RPMI7951 (cell line): Measurements from ENCODE around the gene ZNF701. TPM values are rescaled to one million over a fixed set of nuclear protein-coding genes. Genes with fewer than 3 reads are reported as not detected.
"Not testable (repeated sequence)": the region's sequence is repeated elsewhere in the genome, so short reads cannot be mapped to it uniquely, and the experiment has no call there.

ENCODE experiments used
- DNase-seq: peaks from one replicate; pipeline ENCODE4 v3.0.0-alpha.2; 2012; ENCODE audit warnings: low read depth
- total RNA-seq: library from RNA; depleted of rRNA; stranded (reverse); fragments of >200 nt; shearing (Covaris generic); gene quantifications from 2 replicates; pipeline ENCODE4 v1.2.3, GENCODE V29; 2014

ZNF701 gene
- total RNA-seq, 1 experiment from 2014 or later = 9.4 TPM

DNA sequence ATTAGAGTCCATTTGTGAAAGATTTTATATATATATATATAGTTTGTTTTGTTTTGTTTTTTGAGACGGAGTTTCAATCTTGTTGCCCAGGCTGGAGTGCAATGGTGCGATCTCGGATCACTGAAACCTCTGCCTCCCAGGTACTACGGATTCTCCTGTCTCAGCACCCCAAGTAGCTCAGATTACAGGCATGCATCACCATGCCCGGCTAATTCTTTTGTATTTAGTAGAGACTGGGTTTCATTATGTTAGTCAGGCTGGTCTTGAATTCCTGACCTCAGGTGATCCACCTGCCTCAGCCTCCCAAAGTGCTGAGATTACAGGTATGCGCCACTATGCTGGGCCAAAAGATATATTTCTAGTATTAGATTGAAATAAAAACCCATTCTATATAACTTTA lies 4.0 kb upstream of the ZNF701 start:
- no peak for DNase-seq

- peak; percentile 55 for DNase-seq
Measured at GRCh38 chr19:52566588-52566987, 3.5 kb upstream of the ZNF701 start.

GRCh38 chr19:52567921-52568320 lies 2.2 kb upstream of the ZNF701 start:
- DNase-seq = no peak

DNA sequence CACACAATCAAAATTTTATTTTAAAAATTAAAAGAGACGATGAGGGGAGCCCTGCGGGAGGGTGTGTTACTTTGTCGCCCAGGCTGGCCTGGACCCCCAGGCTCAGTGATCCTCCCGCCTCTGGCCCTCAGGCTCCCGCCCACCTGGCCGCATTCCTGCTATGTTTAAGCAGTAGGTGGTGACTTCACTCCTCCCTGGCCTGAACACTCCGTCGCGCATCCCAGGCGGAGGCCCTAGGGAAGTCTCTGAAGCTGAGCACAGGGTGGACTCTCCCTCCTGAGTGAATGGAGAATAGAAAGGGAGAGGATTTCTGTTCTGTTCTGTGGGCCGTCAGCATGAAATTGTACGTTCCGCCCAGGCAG lies 468 bp upstream of the ZNF701 start:
- DNase-seq = not testable (repeated sequence)

- no peak for DNase-seq
Measured at GRCh38 chr19:52584736-52585440, 14.8 kb downstream of the ZNF701 start.

DNA sequence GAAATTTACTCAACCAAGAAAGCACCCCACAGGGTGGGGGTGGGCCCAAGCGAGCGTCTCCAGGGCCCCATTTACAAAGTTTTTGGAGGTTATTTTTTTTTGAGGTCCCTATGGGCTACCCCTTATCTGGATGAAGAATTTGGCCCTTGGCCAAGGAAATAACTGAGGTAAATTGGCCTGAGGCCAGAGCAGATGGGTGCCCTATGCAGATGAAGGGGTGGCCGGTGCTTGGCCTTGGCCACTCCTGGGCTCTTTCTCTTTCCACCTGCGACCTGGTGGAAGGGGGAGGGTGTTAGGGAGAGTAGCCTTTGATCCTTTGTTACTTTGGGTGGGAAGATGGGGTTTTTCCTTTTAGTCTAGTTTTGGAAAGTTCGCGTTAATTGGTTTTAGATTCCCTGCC lies 15.5 kb downstream of the ZNF701 start:
- DNase-seq = no peak

- DNase-seq = no peak
Measured at GRCh38 chr19:52590728-52591127, 20.6 kb downstream of the ZNF701 start.

DNA sequence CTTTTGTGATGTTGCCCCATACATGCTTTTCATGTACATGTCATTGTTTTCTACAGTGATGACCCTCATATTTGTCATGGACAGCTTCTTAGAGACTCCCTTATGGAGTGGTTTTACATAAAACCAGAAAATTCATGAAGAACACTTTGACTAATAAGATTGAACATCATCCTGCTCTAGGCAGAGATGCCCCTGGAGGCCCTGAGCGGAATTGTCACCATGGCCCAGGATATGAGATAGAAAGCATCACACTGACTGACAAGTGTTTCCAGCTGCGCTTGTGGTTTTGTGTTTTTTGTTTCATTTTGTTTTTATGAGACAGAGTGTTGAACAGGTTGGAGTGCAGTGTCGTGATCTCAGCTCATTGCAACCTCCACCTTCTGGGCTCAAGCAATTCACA lies 22.2 kb downstream of the ZNF701 start:
- DNase-seq = no peak

GRCh38 chr19:52593441-52593840 lies 23.4 kb downstream of the ZNF701 start:
- not testable (repeated sequence) for DNase-seq

DNA sequence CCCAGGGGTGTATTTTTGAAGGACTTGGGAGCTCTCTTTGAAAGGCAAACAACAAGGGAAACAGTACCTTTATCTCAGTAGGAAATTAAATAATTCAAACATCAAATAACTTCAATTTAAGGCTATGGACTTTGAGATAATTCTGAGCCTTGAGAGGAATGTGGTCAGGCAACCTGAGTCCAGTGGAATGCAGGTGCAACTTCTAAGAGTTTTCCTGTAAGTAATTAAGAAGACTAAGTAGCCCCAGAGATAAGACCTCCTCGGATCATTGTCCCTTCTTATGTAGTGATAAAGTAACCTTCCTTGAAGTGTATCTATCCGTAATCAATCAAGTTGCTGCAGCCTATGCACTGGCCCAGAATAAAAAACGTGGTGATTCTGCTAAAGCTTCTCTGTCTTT lies 29.2 kb downstream of the ZNF701 start:
- DNase-seq = no peak

GRCh38 chr19:52600639-52601024 lies 30.5 kb downstream of the ZNF701 start:
- DNase-seq = no peak

DNA sequence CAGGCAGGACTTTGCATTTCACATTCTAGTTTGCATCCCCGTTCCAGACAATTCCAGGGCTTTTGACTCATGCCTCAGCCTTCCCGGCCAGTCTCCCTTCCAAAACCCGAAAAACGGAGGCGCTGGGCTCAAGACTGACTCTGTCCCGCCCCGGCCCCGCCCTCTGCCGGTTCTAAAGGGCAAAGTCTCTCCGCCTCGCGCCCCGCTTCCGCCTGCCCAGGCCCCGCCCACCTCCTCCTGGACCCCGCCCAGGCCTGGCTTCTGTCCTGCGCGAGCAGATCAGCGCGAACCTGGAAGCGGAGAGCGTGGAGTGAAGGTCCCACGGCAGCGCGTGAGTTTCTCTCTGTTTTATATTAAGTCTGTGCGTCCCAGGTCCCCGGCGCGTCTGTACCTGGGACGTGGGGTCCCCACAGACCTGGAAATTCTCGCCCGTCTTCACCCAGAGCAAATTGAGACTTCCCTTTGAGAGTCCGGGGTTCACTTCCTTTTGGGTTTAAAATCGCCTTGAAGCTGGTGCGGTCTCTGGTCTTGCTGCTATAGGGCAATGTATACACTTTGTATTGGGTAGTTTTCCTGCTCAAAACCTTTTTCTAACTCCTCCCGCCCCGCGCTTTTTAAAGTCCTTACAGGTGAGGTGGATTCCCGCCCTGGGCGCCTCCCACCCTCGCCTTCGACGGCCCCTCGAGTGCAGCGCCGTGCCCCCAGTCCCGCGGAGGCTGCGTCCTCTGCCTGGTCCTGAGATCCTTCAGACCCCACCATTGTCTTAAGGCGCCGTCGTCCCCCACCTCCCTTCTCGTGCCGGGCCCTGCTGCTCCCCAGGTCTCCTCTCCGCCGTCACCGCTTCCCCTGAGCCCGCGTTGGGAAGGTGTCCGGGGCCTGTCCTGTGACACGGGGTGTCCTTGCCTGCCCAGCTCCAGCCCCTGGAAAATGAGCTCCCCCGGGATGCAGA lies 31.2 kb downstream of the ZNF701 start:
- peak; percentile 94 for DNase-seq

GRCh38 chr19:52601974-52602366 lies 31.9 kb downstream of the ZNF701 start:
- peak; percentile 8 for DNase-seq

- no peak for DNase-seq
Measured at GRCh38 chr19:52602941-52603340, 32.9 kb downstream of the ZNF701 start.

GRCh38 chr19:52603558-52604207 lies 33.6 kb downstream of the ZNF701 start:
- DNase-seq = no peak

GRCh38 chr19:52613299-52613906 lies 43.3 kb downstream of the ZNF701 start:
- DNase-seq = no peak

DNA sequence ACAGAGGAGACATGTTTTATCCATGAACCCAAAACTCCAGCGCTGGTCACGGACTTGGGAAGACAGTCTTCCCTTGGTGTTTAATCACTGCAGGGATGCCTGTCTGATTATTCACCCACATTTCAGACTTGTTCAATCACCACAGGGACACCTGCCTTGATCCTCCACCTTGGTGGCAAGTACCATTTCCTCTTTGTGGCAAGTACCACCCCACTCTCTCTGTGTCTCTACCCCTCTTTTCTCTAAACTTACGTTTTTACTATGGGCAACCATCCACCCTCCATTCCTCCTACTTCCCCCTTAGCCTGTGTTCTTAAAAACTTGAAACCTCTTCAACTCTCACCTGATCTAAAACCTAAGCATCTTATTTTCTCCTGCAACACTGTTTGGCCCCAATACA lies 51.3 kb downstream of the ZNF701 start:
- no peak for DNase-seq

DNA sequence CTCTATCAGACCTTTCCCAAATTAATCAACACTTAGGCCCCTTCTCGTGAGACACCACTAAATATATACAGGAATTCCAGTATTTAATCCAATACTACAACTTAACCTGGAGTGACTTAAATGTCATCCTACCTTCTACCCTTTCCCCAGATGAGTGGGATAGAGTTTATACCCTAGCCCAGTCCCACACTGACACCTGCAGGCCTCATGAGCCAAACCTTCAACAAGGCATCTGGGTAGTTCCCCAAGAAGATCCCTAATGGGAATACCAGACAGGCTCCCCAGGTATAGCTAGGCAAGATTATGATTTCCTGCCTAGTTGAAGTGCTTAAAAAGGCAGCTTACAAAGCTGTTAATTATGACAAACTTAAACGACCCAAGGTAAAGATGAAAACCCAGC lies 52.2 kb downstream of the ZNF701 start:
- DNase-seq = no peak

GRCh38 chr19:52626915-52627314 lies 56.8 kb downstream of the ZNF701 start:
- DNase-seq = no peak

GRCh38 chr19:52627441-52627840 lies 57.4 kb downstream of the ZNF701 start:
- not testable (repeated sequence) for DNase-seq

DNA sequence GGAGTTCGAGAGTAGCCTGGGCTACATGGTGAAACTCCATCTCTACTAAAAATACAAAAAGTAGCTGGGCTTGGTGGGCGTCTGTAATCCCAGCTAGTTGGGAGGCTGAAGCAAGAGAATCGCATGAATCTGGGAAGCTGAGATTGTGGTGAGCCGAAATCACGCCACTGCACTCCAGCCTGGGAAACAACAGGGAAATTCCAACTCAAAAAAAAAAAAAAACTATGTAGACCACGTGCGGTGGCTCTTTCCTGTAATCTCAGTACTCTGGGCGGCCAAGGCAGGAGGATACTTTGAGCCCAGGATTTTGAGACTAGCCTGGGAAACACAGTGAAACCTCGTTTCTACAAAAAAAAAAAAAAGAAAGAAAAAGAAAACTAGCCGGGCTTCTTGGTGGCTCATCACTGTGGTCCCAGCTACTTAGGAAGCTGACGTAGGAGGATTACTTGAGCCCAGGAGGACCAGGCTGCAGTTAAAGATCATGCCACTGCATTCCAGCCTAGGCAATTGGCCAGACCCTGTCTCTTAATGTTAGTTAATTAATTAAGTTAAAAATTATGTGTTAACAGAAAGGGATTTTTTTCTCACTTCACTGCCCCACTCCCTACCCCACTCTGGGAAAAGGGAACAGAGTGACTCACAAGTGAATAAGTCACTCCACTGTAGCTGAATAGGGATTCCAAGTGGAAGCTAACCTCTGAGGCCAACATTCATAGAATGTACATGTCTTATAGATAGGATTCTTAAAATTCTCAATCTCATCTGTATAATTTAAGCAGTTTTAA lies 65.9 kb downstream of the ZNF701 start:
- no peak for DNase-seq
